Glomerular visceral epithelial cell (primary cell): ENCODE measurements around the gene DAPK3.
"Not testable (repeated sequence)": the region's sequence is repeated elsewhere in the genome, so short reads cannot be mapped to it uniquely, and the experiment has no call there.

Experiments
- DNase-seq: peaks from one replicate; pipeline ENCODE4 v3.0.0-alpha.2; 2016; ENCODE audit errors: extremely low spot score

Gene DAPK3

DNA sequence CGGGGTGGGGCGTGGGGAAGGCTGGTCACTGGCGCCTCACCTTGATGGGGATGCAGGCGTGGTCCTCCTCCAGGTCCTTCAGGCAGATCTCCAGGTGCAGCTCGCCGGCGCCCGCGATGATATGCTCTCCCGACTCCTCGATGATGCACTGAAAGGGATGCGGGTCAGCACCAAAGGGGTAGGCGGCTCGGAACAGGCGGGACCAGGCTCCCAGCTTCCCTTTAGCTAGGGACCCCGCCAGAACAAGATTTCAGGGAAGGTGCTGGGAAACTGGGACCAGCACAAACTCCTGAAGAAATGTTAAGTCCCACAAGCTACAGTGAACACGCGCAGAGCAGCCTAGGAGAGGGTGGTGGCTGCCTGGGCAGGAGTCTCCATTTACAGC lies 8.4 kb upstream of the DAPK3 start:
- no peak for DNase-seq

- no peak for DNase-seq
Observed at GRCh38 chr19:3978145-3978544, 7.2 kb upstream of the DAPK3 start.

DNA sequence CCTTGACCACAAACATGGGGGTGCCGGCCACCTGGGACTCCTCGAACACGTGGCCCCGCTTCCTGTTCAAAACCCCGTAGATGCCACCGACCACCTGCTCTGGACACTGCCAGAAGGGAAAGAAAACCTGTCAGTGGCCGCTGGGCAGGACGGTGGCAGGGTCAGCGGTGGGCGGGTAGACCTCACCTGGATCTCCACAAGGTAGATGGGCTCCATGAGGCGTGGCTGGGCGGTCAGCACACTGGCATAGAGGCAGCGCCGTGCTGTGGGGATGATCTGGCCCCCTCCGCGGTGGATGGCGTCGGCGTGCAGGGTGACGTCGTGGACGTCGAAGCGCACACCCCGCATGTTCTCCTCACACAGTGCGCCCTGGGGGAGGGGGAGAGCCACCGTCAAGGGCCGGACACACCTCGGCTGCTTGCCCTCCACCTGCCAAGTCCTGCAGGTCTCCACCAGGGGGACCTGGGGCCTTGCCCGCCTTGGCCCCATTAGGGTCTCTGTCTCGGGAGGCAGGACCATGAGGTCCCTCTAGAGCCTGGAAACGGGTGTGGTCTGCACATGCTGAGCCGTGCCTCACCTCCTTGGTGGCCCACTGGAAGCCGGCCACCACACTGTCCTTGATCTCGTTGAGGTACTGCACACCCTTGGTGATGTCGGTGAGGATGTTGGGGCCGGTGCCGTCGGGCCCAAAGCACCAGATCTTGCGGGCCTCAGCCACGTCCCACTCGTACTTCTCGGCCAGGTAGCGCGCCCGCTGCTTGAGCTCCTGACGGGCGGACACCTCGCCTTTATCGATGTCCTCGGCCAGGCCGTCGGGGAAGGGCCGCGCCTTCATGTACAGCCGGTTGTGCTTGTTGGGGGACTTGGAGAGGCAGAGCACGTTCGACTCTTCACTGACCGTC lies 6.6 kb upstream of the DAPK3 start:
- no peak for DNase-seq

GRCh38 chr19:3976495-3977241 lies 5.8 kb upstream of the DAPK3 start:
- no peak for DNase-seq

- no peak for DNase-seq
Observed at GRCh38 chr19:3975637-3976087, 4.8 kb upstream of the DAPK3 start.

GRCh38 chr19:3975144-3975543 lies 4.2 kb upstream of the DAPK3 start:
- DNase-seq = no peak

- no peak for DNase-seq
Observed at GRCh38 chr19:3970313-3970807, 539 bp downstream of the DAPK3 start.

- peak; percentile 90 for DNase-seq
Observed at GRCh38 chr19:3969435-3970312, 1.2 kb downstream of the DAPK3 start.

DNA sequence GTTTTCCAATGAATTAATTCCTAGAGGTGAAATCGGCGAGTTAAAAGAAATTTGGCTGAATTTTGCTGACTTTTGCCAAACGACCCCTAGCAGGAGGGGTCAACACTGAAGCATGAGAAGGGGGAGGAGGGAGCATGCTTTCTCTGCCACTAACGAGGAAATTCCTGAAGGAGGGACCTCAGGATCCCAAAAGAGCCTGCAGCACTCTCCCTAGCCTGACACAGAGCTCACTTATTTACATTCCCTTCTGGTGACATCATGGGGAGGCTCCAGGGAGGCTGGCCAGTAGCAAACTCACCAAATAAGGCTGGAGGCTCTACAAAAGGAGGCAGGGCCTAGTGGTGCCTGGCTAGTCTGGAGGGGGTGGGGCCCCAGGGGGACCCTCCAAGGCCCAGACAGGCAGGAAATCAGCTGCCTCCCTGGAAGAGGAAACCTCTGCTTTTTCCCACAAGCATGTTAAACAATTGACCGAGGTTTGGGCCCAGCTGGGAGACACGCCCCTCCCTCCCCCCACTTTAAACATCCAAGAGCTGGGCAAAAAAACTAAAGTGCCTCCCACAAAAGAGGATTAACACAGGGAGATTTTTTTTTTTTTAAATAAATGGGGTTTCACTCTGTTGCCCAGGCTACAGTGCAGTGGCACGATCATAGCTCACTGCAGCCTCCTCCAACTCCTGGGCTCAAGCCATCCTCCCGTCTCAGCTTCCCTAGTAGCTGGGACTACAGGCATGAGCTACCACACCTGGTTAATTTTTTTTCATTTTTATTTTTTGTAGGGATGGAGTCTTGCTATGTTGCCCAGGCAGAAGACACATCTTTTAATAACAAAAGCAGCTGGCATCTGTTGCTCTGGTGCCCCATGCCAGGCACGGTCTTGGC lies 2.1 kb downstream of the DAPK3 start:
- DNase-seq = peak; percentile 99

GRCh38 chr19:3967983-3968382 lies 2.9 kb downstream of the DAPK3 start:
- DNase-seq = not testable (repeated sequence)

DNA sequence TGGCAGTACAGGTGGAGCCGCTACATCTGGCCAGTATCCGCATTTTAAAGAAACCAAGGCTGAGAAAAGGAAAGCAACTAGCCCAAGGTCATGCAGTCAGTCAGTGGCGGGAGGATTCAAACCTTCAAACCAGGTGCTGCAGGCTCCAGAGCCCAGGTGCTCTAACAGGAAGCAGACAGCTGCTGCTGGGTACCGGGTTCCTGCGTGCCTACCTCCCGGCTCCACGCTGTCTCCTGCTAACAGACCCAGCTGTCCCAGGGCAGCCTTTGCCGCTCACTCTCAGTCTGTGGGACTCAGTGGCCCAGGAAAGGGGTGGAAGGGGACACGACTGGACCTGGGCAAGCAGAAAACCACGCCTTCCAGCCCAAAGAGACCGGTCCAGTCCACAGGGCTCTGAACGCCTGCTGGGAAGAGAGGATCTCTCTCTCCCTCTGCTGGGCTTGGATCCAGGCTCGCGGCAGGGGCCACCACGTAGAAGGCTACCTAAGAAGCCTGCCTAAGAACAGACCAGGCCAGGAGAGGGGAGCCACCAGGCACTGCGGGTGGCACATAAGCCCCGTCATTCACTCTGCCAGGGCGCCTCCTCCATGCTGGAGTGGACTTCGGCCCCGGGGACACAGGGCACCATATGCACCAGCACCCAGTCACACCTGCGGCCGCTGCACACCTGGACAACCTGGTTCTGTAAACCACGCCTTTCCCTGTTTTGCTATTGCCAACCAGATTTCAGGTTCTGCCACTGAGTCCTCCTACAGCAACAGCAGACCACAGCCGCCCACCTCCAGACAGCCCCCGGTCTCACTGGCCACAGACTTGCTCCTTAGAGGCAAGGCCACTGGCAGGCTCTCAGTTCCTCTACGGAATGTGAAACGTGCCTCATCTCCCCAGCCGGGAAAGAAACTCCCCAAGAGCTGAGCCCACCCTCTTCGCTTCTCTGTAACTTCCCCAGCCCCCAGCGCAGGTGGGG lies 4.6 kb downstream of the DAPK3 start:
- DNase-seq = no peak

GRCh38 chr19:3964256-3965194 lies 6.4 kb downstream of the DAPK3 start:
- no peak for DNase-seq

DNA sequence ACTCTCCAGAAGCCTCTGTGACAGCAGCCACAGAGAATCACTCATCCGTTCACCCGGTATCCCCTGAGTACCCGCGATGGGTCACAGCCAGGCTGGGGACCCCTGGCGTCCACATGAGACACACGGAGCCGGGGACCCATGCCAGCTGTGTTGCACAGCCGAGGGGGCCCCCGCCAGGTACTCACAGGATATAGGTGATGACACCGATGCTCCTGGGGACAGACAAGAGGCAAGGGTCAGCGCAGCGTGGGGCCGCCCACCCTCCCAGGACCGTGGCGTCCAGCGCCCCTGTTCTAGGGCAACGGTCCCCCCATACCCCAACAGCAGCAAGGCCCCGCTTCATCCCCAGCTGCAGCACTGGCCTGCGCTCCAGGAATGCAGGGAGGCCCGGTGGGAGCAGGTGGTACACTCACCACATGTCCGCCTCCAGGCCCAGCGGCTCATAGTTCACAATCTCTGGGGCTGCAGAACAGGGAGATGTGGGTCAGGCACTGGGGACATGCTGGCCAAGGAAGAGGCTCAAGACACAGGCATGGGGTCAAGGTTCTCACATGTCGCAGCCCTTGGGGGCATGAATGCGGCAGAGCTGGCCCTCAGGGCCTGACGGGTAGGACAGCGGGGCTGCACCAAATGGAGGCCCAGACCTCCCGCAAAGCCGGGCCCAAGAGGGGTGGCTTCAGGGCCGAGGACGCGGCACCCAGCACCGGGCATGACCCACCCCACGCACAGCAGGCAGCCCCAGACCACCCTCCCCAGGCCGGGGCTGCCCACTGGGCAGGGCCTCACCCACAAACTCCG lies 7.2 kb downstream of the DAPK3 start:
- no peak for DNase-seq

- DNase-seq = no peak
Observed at GRCh38 chr19:3961007-3961406, 9.9 kb downstream of the DAPK3 start.

- DNase-seq = no peak
Observed at GRCh38 chr19:3959766-3960131, 11.2 kb downstream of the DAPK3 start.

GRCh38 chr19:3958836-3959765 lies 11.8 kb downstream of the DAPK3 start:
- DNase-seq = no peak

- no peak for DNase-seq
Observed at GRCh38 chr19:3955688-3956087, 15.2 kb downstream of the DAPK3 start.
